A549 treated with Hydrocortisone at 1 μM for 4 hours (cell line): ENCODE data around the gene CTNND2. TPM values are rescaled to one million over a fixed set of nuclear protein-coding genes. Genes with fewer than 3 reads are reported as not detected.

Source experiments
- total RNA-seq: library from RNA; stranded (reverse); fragments of 200-300 nt; extraction: Qiagen RNA extraction; gene quantifications from 5 replicates; pipeline ENCODE4 v1.2.3, GENCODE V29; 2022

Gene CTNND2
- total RNA-seq = not detected in 5 replicates

GRCh38 chr5:11904265-11904906, at the start of gene CTNND2:
Gene CTNND2, minus strand, starts transcription at chr5:11904446. Its CDS starts 593 bp downstream, at chr5:11903853.

